H1 (cell line): ENCODE data around the gene CTF1. TPM values are rescaled to one million over a fixed set of nuclear protein-coding genes. Genes with fewer than 3 reads are reported as not detected.

ENCODE experiments used
- CTCF ChIA-PET: fragments of 300-600 bp; sonication (Branson Sonifier 250); formaldehyde crosslinking; loops from one replicate; lab custom pipeline; 2021; ENCODE audit not compliant: partially characterized antibody; lab: Charles Lee
- POLR2A ChIA-PET: fragments of 300-600 bp; sonication (Branson Sonifier 250); formaldehyde crosslinking; loops from one replicate; lab custom pipeline; 2021; ENCODE audit warnings: inconsistent platforms; ENCODE audit not compliant: partially characterized antibody; lab: Charles Lee
- DNase-seq, 2 experiments: peaks; one replicate each; pipeline versions ENCODE4 v3.0.0 to v3.0.0-alpha.2; 2010 to 2022; ENCODE audit warnings: low spot score in 2 of 2, low read depth in 1 of 2, mixed read lengths in 1 of 2
- FAIRE-seq: peaks from 2 replicates; lab custom pipeline; 2011; peaks lifted over from hg19 to GRCh38; lab: Jason Lieb, UNC
- H2AFZ ChIP-seq: 2 replicates; pipeline ENCODE4 v1.8.1; 2012; ENCODE audit warnings: low read length, inconsistent platforms
- H2AK5ac ChIP-seq: 2 replicates; pipeline ENCODE4 v1.6.1; 2013; ENCODE audit warnings: low read depth, low read length
- H2BK120ac ChIP-seq: replicated peaks from 2 replicates; pipeline ENCODE3; 2013; ENCODE audit warnings: low read depth, low read length, inconsistent platforms
- H2BK12ac ChIP-seq: 2 replicates; pipeline ENCODE4 v1.6.1; 2013; ENCODE audit warnings: low read depth, low read length
- H2BK15ac ChIP-seq: 2 replicates; pipeline ENCODE4 v1.6.1; 2013; ENCODE audit warnings: low read length
- H2BK20ac ChIP-seq: 2 replicates; pipeline ENCODE4 v1.6.1; 2013; ENCODE audit warnings: low read length
- H2BK5ac ChIP-seq: 2 replicates; pipeline ENCODE4 v1.6.1; 2013; ENCODE audit warnings: low read depth, low read length
- H3K14ac ChIP-seq: 2 replicates; pipeline ENCODE4 v1.6.1; 2013; ENCODE audit warnings: inconsistent platforms; ENCODE audit not compliant: insufficient read length
- H3K18ac ChIP-seq: 2 replicates; pipeline ENCODE4 v1.6.1; 2013; ENCODE audit warnings: low read length; ENCODE audit errors: extremely low read depth
- H3K23ac ChIP-seq: 2 replicates; pipeline ENCODE4 v1.6.1; 2013; ENCODE audit warnings: inconsistent platforms; ENCODE audit not compliant: insufficient read length
- H3K23me2 ChIP-seq: 2 replicates; pipeline ENCODE4 v1.6.1; 2013; ENCODE audit warnings: low read depth, low read length
- H3K27ac ChIP-seq: 2 replicates; pipeline ENCODE4 v1.6.1; 2011; ENCODE audit warnings: low read depth, low read length, inconsistent platforms
- H3K27me3 ChIP-seq, 4 experiments: replicated peaks in 1 of 4; 1 replicate in 1 of 4; 2 replicates in 3 of 4; pipeline versions ENCODE4 v1.6.1 to v1.8.1; 2011 to 2013; ENCODE audit warnings: low read length in 3 of 4, mild to moderate bottlenecking in 3 of 4, inconsistent platforms in 2 of 4, mixed read lengths in 2 of 4, moderate library complexity in 1 of 4; ENCODE audit not compliant: control insufficient read depth in 3 of 4, insufficient read depth in 3 of 4; ENCODE audit errors: extremely low read depth in 1 of 4
- H3K36me3 ChIP-seq, 4 experiments: 2 replicates each; pipeline versions ENCODE4 v1.6.1 to v1.8.1; 2011 to 2013; ENCODE audit warnings: mild to moderate bottlenecking in 4 of 4, low read length in 3 of 4, moderate library complexity in 2 of 4, control low read depth in 1 of 4, inconsistent platforms in 1 of 4; ENCODE audit not compliant: insufficient read depth in 4 of 4, control insufficient read depth in 2 of 4
- H3K4ac ChIP-seq: replicated peaks from 2 replicates; pipeline ENCODE3; 2013; ENCODE audit warnings: low read length, low read depth, mixed read lengths, inconsistent platforms; ENCODE audit not compliant: insufficient read length
- H3K4me1 ChIP-seq, 4 experiments: replicated peaks in 1 of 4; 1 replicate in 1 of 4; 2 replicates in 3 of 4; pipeline versions ENCODE4 v1.6.1 to v1.8.1; 2011 to 2013; ENCODE audit warnings: low read length in 3 of 4, inconsistent platforms in 2 of 4, mixed read lengths in 1 of 4; ENCODE audit not compliant: insufficient read depth in 4 of 4, control insufficient read depth in 3 of 4
- H3K4me2 ChIP-seq, 2 experiments: 2 replicates each; pipeline versions ENCODE4 v1.6.1 to v1.8.1; 2011 to 2013; ENCODE audit warnings: low read depth in 2 of 2, low read length in 2 of 2, control low read depth in 1 of 2, inconsistent platforms in 1 of 2, mild to moderate bottlenecking in 1 of 2; ENCODE audit not compliant: insufficient read depth in 1 of 2
- H3K4me3 ChIP-seq, 4 experiments: fragments of 200-600, 300-600 bp in 1 of 4; sonication (generic), shearing (Covaris generic), sonication (Bioruptor Twin) in 1 of 4; 2 replicates each; pipeline versions ENCODE4 v1.5.1 to v1.8.1; 2011 to 2016; ENCODE audit warnings: low read length in 4 of 4, low read depth in 3 of 4, control low read depth in 2 of 4, inconsistent platforms in 2 of 4, mild to moderate bottlenecking in 2 of 4, mixed read lengths in 1 of 4, moderate library complexity in 1 of 4; ENCODE audit not compliant: insufficient read depth in 2 of 4; ENCODE audit errors: extremely low read depth in 1 of 4
- H3K56ac ChIP-seq: replicated peaks from 2 replicates; pipeline ENCODE3; 2013; ENCODE audit warnings: low read depth, mild to moderate bottlenecking, mixed read lengths, low read length, inconsistent platforms; ENCODE audit not compliant: insufficient read length
- H3K79me1 ChIP-seq: 2 replicates; pipeline ENCODE4 v1.6.1; 2013; ENCODE audit warnings: low read depth, low read length, control low read depth
- H3K79me2 ChIP-seq, 2 experiments: 2 replicates each; pipeline versions ENCODE4 v1.6.1 to v1.8.1; 2012 to 2013; ENCODE audit warnings: low read length in 2 of 2, mild to moderate bottlenecking in 2 of 2, inconsistent platforms in 1 of 2; ENCODE audit not compliant: insufficient read depth in 2 of 2, control insufficient read depth in 1 of 2
- H3K9ac ChIP-seq, 4 experiments: replicated peaks in 1 of 4; 1 replicate in 1 of 4; 2 replicates in 3 of 4; pipeline versions ENCODE4 v1.6.1 to v1.8.1; 2011 to 2013; ENCODE audit warnings: low read depth in 3 of 4, low read length in 3 of 4, control low read depth in 2 of 4, mild to moderate bottlenecking in 2 of 4, moderate library complexity in 2 of 4, inconsistent platforms in 1 of 4; ENCODE audit errors: extremely low read depth in 1 of 4
- H3K9me3 ChIP-seq, 2 experiments: 2 replicates each; pipeline versions ENCODE4 v1.6.1 to v1.8.1; 2012 to 2013; ENCODE audit warnings: mild to moderate bottlenecking in 2 of 2, moderate library complexity in 2 of 2, control low read depth in 1 of 2, inconsistent platforms in 1 of 2, low read depth in 1 of 2, low read length in 1 of 2, mixed read lengths in 1 of 2; ENCODE audit not compliant: insufficient read depth in 2 of 2
- H4K20me1 ChIP-seq, 2 experiments: replicated peaks in 1 of 2; 2 replicates each; pipeline versions ENCODE3 to v1.8.1; 2011 to 2013; ENCODE audit warnings: inconsistent platforms in 2 of 2, low read length in 2 of 2, mild to moderate bottlenecking in 1 of 2; ENCODE audit not compliant: insufficient read depth in 2 of 2, control insufficient read depth in 1 of 2
- H4K5ac ChIP-seq: 2 replicates; pipeline ENCODE4 v1.6.1; 2013; ENCODE audit warnings: low read length, low read depth, mixed read lengths, inconsistent platforms; ENCODE audit not compliant: insufficient read length
- H4K8ac ChIP-seq: 2 replicates; pipeline ENCODE4 v1.8.0; 2013; ENCODE audit warnings: mild to moderate bottlenecking, moderate library complexity, low read length, inconsistent platforms; ENCODE audit not compliant: insufficient read depth; ENCODE audit errors: extremely low read depth
- H4K91ac ChIP-seq: replicated peaks from 2 replicates; pipeline ENCODE3; 2013; ENCODE audit warnings: low read length, mixed read lengths, inconsistent platforms; ENCODE audit not compliant: insufficient read length
- CBX8 ChIP-seq: fragments of 300-800, 300-1000 bp; sonication (generic); IDR thresholded peaks from 2 replicates; pipeline ENCODE4 v1.7.1; 2016; ENCODE audit warnings: low read depth, low read length, borderline replicate concordance
- EP300 ChIP-seq, 2 experiments: IDR thresholded peaks; 1 replicate in 1 of 2; 2 replicates in 1 of 2; pipeline ENCODE4 v1.6.1; 2011 to 2012; ENCODE audit warnings: low read depth in 2 of 2, low read length in 2 of 2, mild to moderate bottlenecking in 2 of 2, borderline replicate concordance in 1 of 2, inconsistent platforms in 1 of 2, moderate library complexity in 1 of 2
- HDAC2 ChIP-seq, 2 experiments: fragments of 300-600 bp in 1 of 2; sonication (generic) in 1 of 2; IDR thresholded peaks; 2 replicates each; pipeline ENCODE4 v1.6.1; 2011 to 2012; ENCODE audit warnings: low read depth in 2 of 2, low read length in 2 of 2, mild to moderate bottlenecking in 2 of 2, moderate library complexity in 2 of 2, borderline replicate concordance in 1 of 2, inconsistent platforms in 1 of 2
- KDM5A ChIP-seq: fragments of 200-600 bp; IDR thresholded peaks from 2 replicates; pipeline ENCODE4 v1.7.1; 2012; ENCODE audit warnings: mild to moderate bottlenecking, low read length, inconsistent platforms, mixed read lengths
- POLR2A ChIP-seq, 2 experiments: IDR thresholded peaks; 1 replicate in 1 of 2; 2 replicates in 1 of 2; pipeline ENCODE4 v1.6.1; 2011; ENCODE audit warnings: low read depth in 2 of 2, low read length in 2 of 2, mild to moderate bottlenecking in 2 of 2; ENCODE audit errors: control extremely low read depth in 1 of 2
- SAP30 ChIP-seq: fragments of 300-600 bp; sonication (generic); IDR thresholded peaks from 2 replicates; pipeline ENCODE4 v1.7.1; 2012; ENCODE audit warnings: low read length, moderate library complexity, mild to moderate bottlenecking, inconsistent platforms; ENCODE audit not compliant: insufficient read depth, insufficient replicate concordance
- WGBS, 2 experiments: shearing (Covaris generic) in 1 of 2; methylation state at CpG; one replicate each; pipeline versions ENCODE4 v1.1.6 to v1.1.7; 2013 to 2015; ENCODE audit warnings: low lambda C conversion rate in 2 of 2, mixed read lengths in 2 of 2, inconsistent platforms in 1 of 2, low coverage in 1 of 2, missing lambda C conversion rate in 1 of 2; ENCODE audit not compliant: insufficient replicate concordance in 2 of 2, insufficient coverage in 1 of 2, insufficient read length in 1 of 2; ENCODE audit errors: extremely low coverage in 1 of 2, missing lambda C conversion rate in 1 of 2; 5-methylcytosine and 5-hydroxymethylcytosine counted together
- polyA plus RNA-seq, 7 experiments: library from polyadenylated mRNA; depleted of rRNA in 3 of 7; stranded (reverse) in 5 of 7; unstranded in 2 of 7; fragments of >200 nt in 5 of 7; fragments of 200-250 nt in 2 of 7; gene quantifications; 1 replicate in 5 of 7; 2 replicates in 1 of 7; 4 replicates in 1 of 7; pipeline versions ENCODE4 v1.2.1 to v1.2.3, GENCODE V29; 2011 to 2013; ENCODE audit warnings: missing spikeins in 2 of 7, mixed read lengths in 2 of 7
- total RNA-seq: library from RNA; stranded (reverse); fragmentation: NEBNext Ultra II Directional; extraction: Animal tissue kit (Norgen Biotek cat#: 25700); gene quantifications from 2 replicates; pipeline ENCODE4 v1.2.1, GENCODE V29; 2021

Gene CTF1
- total and polyA plus RNA-seq, 2 of the 8 experiments (the other 6 are each of a cell fraction or from before 2014, with no cell fraction given): 0.97 to 3.4 TPM

- Histone ChIP-seq H3K23me2 (no peaks in the 10 kb centered on the region), H4K91ac (no peak overlapping the region), H4K8ac (peak overlapping the region; percentile 59; the same call in 1 of the 2 replicates), H2BK20ac (no peak overlapping the region), H3K4ac (no peak overlapping the region), H3K79me1 (peaks cover 3% of the 10 kb centered on the region; the same call in 1 of the 2 replicates), H3K4me3 (no peak overlapping the region), H4K5ac (no peak overlapping the region), H2AK5ac (no peak overlapping the region), H3K14ac (no peak overlapping the region), H3K36me3 (peaks cover 8 to 47% (median 26%) of the 10 kb centered on the region in 4 experiments; a peak in 7 of 8 replicates), H3K23ac (no peak overlapping the region), H3K27me3 (no peaks in the 10 kb centered on the region), H3K79me2 (peaks cover 0 to 3% of the 10 kb centered on the region in 2 experiments; a peak in 2 of 4 replicates), H3K4me2 (no peak overlapping the region), H3K9me3 (no peaks in the 10 kb centered on the region), H2BK5ac (no peak overlapping the region), H4K20me1 (peaks cover 5 to 7% of the 10 kb centered on the region in 2 experiments), H3K56ac (no peak overlapping the region), H3K18ac (no peak overlapping the region), H2AFZ (no peak overlapping the region), H3K9ac (no peak overlapping the region), H3K27ac (no peak overlapping the region), H2BK12ac (no peak overlapping the region), H3K4me1 (peaks cover 0 to 8% (median 1%) of the 10 kb centered on the region in 4 experiments; a peak in 3 of 7 replicates), H2BK15ac (no peak overlapping the region), H2BK120ac (no peak overlapping the region)
- WGBS, 2 experiments: 89% methylated on average over 23 of the region's 35 CpGs; no CpG with 5 or more reads in 1 of the 2 experiments
- ChIA-PET POLR2A (interaction anchor here (1.2 to 8.2 kb wide), 2 partner anchors 7 to 34 kb away, joined by 3 to 105 read pairs; partner anchors contain the start of gene CTF1), CTCF (interaction anchor here (1.1 to 1.9 kb wide), 3 partner anchors 10 to 86 kb away, joined by 3 to 4 read pairs (median 4); no protein-coding TSS in a partner anchor)
- FAIRE-seq (no peak), DNase-seq (no peak)
- TF ChIP-seq CBX8: no peak
- TF ChIP-seq HDAC2 (IDR thresholded peaks at IDR 0.05; ENCODE audit: borderline replicate concordance in 1 of 2, low read depth in 2 of 2, low read length in 2 of 2): no peak
- TF ChIP-seq EP300 (IDR thresholded peaks at IDR 0.05; ENCODE audit: borderline replicate concordance in 1 of 2, low read depth in 2 of 2, low read length in 2 of 2): no peak
- no peak for TF ChIP-seq POLR2A (IDR thresholded peaks at IDR 0.05; ENCODE audit: control extremely low read depth in 1 of 2, low read depth in 2 of 2, low read length in 2 of 2)
- TF ChIP-seq SAP30: no peak
- TF ChIP-seq KDM5A: no peak
These were observed 33.8 kb downstream of the CTF1 start for GRCh38 chr16:30930160-30930571.
